GM21737 (cell line): ENCODE results near the gene PDE6A.

Experiments
- ATAC-seq: cut with Tn5 transposase; IDR thresholded peaks from one replicate; pipeline ENCODE4 v1.9.1; 2021; ENCODE audit warnings: mild to moderate bottlenecking, moderate library complexity; ENCODE audit not compliant: unreplicated experiment

Gene PDE6A

DNA sequence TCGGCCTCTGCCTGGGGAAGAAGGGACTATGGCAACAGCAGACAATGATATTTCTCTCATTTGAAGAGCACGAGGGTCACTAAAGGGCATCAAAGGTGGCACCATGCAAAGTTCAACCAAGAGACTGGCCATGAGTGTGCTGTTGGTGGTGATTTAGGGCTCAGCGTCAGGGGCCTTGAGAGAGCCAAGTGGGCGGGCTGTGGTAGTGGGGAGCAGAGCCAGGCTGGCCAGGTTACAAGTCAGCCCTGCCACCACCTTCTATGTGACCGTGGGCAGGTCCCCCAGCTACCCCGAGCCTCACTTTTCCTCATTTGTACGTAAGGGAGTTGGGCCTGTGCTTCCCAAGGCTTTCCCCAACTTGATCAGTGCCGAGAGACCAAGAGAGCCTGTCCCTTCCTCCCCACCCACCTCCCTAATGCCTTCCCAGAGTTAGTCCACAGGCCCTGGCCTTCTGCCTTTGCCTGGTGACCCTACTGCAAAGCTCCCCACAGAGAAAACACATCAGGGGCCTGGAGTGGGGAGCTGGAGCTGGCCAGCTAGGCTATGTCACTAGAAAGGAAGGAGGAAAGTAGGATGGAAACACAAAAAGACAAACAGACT, 104.3 kb downstream of the PDE6A start:
- ATAC-seq: no peak

DNA sequence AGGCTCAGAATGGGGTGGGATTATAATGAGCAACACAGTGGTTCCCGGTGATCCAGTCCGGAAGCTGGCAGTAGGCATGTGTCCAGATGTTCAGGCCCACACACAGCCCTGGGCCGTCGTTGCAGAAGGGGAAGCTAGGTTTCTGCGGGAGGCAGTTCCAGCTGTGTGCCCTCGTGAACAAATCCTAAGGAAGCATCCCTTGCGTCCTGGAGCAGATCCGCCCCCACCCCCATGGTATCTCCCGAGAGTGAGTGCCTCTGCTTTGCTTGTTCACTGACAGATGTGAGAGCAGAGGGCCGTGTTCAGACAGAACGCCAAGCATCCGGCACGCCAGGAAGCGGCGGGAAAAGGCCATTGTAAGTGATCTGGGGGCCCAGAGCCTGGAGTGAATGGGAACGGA, 104.8 kb downstream of the PDE6A start:
- no peak for ATAC-seq

- no peak for ATAC-seq
These were observed 105.5 kb downstream of the PDE6A start for GRCh38 chr5:149838881-149839739.

DNA sequence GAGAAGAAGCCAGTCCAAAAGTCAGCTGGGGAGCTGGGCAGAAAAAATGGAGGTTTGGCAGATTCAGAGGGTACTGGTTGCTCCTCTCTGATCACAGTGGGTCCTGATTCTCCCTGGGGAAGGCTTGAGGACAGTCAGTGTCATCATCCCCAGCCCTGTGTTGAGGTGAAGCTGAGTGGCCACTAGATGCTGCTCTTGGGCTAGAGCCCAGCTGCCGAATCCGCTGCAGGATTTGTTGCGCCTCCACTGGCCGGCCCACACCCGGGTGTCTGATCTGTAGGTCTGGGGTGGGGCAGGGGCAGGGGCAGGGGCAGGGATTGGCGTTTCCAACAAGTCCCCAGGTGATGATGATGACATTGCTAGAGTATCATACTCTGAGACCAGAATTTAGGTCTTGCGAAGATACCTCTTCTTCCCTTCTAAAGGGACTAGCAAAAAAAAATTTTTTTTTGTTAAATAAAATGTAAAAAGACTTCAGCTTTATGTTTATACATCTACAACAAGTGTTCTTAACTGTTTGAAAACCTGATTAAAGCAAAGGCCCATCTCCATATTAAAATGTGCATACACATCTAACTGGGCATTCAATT, 106.8 kb downstream of the PDE6A start:
- no peak for ATAC-seq

- ATAC-seq: no peak
These were observed 108.0 kb downstream of the PDE6A start for GRCh38 chr5:149836451-149837139.

GRCh38 chr5:149834246-149834855, 110.2 kb downstream of the PDE6A start:
- ATAC-seq: no peak

GRCh38 chr5:149833116-149833827, 111.3 kb downstream of the PDE6A start:
- ATAC-seq: no peak

DNA sequence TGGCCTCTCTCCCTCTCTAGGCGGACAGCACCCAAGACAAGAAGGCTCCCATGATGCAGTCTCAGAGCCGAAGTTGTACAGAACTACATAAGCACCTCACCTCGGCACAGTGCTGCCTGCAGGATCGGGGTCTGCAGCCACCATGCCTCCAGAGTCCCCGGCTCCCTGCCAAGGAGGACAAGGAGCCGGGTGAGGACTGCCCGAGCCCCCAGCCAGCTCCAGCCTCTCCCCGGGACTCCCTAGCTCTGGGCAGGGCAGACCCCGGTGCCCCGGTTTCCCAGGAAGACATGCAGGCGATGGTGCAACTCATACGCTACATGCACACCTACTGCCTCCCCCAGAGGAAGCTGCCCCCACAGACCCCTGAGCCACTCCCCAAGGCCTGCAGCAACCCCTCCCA, 112.0 kb downstream of the PDE6A start:
- ATAC-seq: no peak

GRCh38 chr5:149831492-149831891, 113.1 kb downstream of the PDE6A start:
- peak; percentile 77 for ATAC-seq

DNA sequence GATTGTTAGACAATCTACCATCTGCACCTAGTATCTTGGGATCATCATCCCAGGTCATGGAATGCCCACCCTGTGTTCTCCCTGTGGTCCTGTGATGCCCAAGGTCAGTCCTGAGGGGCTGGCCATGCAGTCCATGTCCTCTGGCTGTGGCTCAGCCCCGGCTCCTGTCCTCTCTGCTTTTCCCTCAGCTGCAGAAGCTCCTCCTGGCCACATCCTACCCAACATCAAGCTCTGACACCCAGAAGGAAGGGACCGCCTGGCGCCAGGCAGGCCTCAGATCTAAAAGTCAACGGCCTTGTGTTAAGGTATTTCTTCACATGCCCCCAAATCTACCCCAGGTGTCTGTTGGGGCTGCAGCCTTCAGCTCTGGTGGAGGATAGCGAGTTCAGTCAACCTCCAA, 114.0 kb downstream of the PDE6A start:
- no peak for ATAC-seq

DNA sequence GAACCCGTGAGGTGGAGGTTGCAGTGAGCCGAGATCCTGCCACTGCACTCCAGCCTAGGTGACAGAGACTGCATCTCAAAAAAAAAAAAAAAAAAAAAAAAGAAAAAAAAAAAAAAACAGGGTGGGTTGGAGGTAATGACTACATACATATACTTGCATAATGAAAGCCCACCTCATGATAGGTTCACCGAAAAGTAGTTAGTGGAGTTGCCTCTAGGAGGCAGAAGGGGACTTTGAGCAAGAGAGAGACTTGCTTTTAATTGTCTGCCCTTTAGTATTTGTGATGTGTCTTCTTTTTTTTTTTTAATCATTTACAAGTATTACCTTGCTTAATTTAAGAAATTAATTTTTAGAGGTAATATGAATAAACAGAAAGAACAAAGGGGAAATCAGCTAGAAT, 114.6 kb downstream of the PDE6A start:
- no peak for ATAC-seq

DNA sequence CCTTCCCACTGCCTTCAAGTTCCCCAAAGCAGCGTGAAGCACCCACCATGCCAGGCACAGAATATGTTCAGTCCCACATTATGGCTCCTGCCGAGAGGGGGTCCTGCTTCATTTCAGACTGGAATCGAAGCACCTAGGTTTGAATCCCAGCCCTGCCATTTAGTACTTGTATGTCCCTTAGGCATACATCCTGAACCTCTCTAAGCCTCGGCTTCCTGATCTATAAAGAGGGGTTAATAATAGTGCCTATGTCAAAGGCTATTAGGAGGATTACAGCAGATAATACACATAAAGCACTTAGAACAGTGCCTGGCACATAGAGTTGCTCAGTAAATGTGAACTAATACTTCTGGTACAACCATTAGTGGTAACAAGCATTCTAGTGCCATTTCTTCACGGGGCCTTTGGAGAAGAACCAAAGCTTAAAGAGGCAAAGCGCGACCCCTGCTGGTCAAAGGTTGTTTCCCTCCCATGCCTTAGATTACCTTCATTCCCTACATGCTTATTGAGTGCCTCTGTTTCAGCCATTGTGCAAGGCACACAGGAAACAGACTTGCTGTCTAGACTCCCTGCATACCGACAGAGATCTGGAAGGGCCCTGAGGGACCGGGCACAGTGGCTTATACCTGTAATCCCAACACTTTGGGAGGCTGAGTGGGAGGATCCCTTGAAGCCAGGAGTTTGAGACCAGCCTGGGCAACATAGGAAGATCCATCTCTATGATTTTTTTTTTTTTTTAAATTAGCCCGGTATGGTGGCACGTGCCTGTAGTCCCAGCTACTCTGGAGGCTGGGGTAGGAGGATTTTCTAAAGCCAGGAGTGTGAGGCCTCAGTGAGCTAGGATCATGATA, 116.2 kb downstream of the PDE6A start:
- peak; percentile 68 for ATAC-seq

GRCh38 chr5:149827546-149827945, 117.0 kb downstream of the PDE6A start:
- ATAC-seq: no peak

DNA sequence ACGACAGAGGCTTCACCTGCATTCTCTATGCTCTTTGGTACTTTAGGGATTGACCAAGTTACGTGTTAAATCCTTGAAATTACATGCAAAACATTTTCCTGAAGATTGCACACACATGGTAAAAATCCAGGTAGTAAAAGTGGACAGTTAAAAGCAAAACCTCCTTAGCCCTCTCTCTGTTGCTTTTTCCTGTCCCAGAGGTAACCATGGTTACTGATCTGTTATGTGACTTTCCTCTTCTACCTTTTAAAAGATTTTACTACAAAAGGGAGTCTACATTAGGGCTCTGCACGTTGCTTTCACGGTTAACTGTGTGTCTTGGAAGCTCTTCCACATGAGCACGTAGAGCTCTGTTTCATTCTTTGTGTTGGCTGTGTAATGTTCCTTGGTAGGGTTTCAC, 117.5 kb downstream of the PDE6A start:
- no peak for ATAC-seq

- ATAC-seq: no peak
These were observed 118.0 kb downstream of the PDE6A start for GRCh38 chr5:149826574-149826973.

GRCh38 chr5:149824846-149825245, 119.7 kb downstream of the PDE6A start:
- no peak for ATAC-seq

GRCh38 chr5:149824120-149824519, 120.5 kb downstream of the PDE6A start:
- no peak for ATAC-seq

GRCh38 chr5:149823375-149823774, 121.2 kb downstream of the PDE6A start:
- no peak for ATAC-seq

- ATAC-seq: no peak
These were observed 122.3 kb downstream of the PDE6A start for GRCh38 chr5:149822301-149822700.
